Measurements from ENCODE around the gene MXRA7.
A peak's percentile ranks its signal among the peaks of the same experiment; 100 is the strongest.
"Not testable (repeated sequence)": the region's sequence is repeated elsewhere in the genome, so short reads cannot be mapped to it uniquely, and the experiment has no call there.

Gene MXRA7

DNA sequence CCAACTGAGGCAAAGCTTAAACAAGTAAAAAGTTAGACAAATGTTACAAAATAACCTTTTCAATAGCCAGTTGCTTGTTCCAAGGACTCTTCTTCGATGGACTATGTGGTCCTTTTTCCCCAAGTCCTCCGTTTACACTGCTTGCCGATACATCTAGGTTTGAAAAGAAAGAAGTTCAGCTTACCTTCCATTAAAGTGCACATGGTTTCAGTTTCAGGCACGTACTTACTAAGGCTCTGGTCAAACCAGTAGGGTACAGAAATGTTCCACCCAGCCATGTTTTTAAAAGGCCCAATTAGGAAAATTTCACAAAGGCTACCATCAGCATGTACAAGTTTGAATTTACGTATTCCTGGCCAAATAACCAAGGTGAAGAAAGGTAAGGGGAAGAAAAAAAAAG, 24.2 kb upstream of the MXRA7 start:
- DNase-seq, result no peak

DNA sequence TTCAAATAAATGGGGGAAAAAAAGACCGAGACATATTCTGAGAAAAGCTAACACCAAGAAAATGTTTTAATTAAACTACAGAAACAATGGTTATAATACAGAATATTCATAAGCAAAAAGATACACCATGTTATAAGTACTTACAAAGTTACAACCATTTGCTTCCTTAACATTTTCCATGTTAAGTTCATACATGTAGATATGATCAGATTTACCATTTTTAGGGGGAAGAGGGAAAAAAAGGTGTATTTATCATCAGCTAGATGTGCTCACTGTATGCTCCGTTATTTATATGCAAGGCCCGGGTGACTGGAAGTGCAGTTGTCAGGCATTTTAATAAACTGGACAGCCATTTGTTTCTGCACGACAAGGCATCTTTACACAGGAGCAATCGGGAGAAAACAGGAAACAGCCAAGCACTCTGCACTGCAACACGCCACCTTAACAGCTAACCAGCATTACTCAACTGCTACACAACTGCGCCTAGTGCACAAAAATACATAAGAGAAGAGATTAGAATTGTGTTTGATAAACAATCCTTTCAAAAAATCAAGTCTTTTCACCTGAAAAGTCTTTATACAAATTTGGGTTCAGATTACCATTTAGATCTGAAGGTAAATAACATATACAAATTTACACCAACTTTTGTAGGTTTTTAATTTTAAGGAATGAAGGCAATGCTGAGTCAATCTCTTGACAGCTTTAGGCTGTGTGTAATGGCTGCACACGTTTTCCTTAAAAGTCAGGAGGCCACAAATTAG, 23.5 kb upstream of the MXRA7 start:
- DNase-seq, result peak; percentile 50

DNA sequence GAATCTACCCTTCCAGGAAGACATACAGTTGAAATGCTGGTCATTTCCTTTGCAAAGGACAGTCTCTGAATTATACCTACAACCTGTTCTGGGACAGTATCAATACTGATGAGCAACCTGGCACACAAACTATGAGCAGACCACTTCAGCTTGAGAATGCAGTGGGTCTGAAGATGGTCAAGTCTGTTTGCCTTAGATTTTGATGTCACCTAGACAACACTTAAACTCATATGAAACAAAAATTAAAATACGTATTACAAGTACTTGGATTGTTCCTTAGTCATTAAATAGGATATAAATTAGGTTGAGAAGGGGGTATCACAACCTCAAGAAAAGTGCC, 22.8 kb upstream of the MXRA7 start:
- DNase-seq, result no peak

DNA sequence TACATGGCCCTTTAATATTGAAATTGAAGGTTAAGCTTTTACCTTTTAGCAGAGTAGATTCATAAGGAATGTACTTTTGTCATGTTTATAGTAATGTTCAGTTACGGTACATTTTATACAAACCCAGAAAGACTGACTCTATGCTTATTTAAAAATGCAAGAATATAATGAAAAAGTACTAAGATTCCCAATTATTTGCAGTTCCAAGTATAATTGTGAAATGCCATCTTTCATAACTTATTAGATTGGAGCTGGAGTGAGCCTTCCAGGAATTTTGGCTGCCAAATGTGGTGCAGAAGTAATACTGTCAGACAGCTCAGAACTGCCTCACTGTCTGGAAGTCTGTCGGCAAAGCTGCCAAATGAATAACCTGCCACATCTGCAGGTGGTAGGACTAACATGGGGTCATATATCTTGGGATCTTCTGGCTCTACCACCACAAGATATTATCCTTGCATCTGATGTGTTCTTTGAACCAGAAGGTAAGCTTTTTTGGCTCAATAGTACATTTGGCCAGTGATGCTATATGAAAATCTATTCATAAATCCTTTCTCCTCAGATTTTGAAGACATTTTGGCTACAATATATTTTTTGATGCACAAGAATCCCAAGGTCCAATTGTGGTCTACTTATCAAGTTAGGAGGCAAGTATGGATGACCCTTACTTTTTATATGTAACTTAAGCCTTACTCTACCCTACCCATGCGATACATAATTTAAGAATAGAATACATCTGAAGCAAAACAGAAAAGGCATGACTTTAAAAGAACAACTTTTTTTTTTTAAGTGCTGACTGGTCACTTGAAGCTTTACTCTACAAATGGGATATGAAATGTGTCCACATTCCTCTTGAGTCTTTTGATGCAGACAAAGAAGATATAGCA, 22.2 kb upstream of the MXRA7 start:
- DNase-seq, result no peak

DNA sequence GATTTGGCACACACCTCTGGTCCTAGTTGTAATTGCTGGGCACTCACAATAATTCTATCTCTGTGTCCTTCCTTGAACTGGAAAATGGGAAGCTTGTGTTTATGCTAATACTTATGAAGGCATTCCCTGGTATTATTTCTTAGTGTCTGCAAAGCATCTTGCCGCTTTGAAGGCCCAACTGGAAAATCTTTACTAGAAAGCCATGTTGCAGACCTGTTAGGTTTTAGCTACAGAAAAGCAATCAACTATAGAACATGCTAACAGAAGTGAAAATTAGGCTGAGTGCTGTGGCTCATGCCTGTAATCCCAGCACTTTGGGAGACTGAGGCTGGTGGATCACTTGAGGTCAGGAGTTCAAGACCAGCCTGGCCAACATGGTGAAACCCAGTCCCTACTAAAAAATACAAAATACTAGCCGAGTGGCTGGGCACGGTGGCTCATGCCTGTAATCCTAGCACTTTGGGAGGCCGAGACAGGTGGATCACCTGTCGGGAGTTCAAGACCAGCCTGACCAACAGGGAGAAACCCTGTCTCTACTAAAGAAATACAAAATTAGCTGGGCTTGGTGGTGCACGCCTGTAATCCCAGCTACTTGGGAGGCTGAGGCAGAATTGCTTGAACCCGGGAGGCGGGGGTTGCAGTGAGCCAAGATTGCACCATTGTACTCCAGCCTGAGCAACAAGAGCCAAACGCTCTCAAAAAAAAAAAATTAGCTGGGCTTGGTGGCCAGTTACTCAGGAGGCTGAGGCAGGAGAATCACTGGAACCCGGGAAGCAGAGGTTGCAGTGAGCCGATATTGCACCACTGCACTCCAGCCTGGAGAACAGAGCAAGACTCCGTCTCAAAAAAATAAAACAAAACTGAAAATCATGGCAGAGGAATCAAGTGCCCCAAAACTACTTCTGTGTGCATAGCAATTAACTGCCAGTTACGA, 21.3 kb upstream of the MXRA7 start:
- DNase-seq, result not testable (repeated sequence)

DNA sequence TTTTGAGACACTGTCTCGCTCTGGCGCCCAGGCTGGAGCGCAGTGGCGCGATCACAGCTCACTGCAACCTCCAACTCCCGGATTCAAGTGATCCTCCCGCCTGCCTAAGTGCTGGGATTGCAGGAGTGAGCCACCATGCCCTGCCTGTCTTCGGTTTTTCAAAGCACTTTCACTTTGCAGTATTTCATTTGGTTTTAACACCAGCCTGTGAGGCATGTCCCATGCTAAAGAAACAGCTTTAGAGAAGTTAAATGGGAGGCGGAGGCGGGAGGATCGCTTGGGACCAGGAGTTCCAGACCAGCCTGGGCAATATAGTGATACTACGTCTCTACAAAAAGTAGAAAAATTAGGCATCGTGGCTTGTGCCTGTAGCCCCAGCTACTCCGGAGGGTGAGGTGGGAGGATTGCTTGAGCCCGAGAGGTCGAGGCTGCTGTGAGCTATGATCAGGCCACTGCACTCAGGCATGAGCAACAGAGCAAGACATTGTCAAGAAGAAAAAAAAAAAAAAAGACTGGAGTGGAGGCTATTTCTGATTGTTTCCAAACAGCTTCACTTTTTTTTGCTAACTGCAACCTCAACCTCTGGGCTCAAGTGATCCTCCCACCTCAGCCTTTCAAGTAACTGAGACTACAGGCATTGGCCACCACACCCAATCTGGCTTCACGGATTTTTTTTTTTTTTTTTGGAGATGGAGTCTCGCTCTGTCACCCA, 17.1 kb upstream of the MXRA7 start:
- no peak for DNase-seq

DNA sequence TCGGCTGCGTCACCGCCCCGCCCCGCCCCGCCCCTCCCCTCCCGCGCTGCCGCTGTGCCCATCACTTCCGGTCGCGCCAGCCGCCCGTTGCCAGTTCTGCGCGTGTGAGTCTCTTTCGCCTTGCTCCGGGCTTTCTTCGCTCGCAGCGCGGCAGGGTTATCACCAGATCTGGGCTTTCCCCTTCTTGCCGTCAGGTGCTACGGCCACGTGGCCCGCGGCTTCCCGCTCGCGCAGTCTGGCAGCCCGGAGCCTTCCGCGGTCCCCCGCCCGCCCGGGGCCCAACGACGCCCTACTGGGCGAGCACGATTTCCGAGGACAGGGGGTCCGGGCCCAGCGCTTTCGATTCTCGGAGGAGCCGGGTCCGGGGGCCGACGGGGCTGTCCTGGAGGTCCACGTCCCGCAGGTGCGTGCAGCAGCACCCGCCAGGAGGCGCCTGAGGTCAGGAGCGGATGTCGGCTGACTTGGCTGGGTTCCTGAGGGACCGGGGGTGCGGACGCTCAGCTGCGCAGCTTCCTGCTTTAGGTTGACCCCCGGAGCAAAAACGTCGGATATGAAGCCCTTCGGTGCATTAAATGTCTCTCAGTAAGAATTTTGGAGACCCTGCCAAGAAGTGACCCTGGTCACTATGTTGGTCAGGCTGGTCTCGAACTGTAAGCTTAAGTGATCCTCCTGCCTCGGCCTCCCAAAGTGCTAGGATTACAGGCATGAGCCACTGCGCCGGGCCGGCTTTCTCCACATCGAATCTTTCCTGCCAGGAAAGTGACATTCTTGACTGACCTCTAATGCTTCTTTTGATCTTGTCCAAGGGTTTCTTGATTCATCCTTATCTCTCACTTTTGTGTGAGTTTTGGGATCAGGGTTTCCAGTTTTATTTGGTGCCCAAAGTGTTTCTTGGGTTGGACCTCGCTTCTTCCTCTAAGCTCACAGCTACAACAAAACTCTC, 16.3 kb upstream of the MXRA7 start, which contains the start of gene METTL23:
TSS of gene METTL23 (plus strand) at position 64 of the 943 bp plus-strand sequence. CDS start 2,872 bp downstream, outside the sequence.
- DNase-seq, result no peak

DNA sequence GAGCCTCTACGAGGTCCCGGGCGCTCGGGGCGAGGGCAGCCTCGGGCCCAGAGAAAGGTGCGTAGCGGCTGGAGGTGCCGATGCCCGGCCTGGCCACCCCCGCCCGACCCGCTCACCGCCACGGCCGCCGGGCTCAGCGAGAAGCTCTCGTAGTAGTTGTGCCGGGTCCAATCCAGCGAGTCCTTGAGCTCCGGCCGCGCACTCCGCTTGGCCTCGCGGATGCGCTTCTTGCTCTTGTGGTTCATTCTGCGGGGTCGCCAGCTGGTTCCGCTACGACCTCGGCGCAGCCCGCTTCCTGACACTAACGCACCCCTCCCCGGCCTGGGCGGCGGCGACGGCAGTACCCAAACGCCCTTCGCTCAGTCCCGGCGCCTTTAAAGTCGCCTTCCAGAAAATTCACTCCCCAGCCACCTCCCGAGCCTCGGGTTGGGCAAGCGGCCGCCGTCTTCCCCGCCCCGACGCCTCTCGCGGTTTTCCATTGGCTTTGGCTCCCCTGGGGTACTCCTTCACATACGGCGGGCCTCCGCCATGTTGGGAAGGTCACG, 15.5 kb upstream of the MXRA7 start, which contains the start of gene JMJD6:
TSS of gene JMJD6 (minus strand) at position 376 of the 545 bp plus-strand sequence. CDS start at position 245, 131 bp downstream.
- peak; percentile 89 for DNase-seq

DNA sequence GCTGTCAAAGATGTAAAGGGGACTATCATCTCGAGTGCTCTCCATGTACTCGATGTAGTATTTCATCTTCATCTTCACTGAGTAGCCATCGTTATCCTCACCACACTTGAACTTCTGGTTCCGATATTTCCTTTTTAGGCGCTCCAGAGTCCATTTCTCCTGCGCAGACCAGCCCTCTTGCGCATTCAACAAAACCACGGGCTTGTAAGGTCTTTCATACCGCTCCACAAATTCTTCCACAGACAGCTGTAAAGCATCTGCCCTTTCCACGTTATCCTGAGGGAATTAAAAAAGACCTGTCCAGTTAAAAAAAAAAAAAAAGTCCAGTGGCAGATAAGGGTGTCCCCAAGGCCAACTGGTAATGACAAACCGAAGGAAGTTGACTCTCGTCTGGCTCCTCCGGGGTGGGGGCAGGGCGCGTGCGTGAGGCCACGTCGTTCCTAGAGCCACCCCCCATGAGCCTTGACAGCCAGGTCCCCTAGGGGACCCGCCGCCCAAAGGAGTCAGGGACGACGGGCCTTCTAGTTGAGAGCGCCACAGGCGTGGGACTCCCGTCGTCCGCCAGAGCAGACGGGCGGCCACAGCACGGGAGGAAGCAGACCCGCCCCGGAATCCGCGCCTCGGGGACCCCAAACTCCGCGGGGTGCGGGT, 14.9 kb upstream of the MXRA7 start:
- no peak for DNase-seq

DNA sequence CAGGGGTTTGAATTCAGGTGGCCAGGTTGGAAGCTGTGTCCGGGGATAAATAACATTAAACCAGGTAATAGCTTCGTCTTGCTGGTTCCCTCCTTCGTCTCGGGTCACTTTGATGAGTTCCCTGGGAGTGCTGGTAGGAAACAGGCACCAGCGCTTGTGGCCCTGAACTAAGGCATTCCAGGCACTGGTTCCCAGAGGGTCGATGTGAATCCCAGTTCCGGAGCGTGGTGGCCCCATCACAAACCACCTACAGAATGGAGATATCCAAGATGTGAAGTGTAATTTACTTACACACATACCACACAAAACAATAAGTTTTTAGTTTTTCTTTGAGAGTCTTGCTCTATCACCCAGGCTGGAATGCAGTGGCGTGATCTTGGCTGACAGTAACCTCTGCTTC, 13.0 kb upstream of the MXRA7 start:
- no peak for DNase-seq

DNA sequence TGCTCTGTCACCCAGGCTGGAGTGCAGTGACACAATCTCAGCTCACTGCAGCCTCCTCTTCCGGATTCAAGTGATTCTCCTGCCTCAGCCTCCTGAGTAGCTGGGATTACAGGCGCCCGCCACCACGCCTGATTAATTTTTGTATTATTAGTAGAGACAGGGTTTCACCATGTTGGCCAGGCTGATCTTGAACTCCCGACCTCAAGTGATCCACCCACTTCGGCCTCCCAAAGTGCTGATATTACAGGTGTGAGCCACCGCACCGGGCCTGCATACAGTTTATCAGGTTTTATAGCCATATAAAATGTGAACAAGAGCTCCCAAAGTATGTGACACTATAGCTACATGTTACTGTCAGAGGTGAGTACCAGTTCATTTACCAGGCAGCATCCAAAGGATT, 12.2 kb upstream of the MXRA7 start:
- not testable (repeated sequence) for DNase-seq

DNA sequence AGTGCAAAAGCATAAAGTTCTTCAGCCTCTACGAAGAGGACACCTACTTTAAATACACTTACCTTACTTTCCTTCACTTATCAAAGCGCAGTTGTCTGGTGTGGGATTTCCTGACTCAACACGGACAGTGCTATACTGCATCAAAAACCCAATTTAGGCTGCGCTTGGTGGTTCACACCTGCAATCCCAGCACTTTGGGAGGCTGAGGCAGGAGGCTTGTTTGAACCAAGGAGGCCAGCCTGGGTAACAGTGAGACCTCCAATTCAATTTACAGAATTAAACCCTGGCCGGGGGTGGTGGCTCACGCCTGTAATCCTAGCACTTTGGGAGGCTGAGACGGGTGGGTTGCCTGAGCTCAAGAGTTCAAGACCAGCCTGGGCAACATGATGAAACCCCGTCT, 11.5 kb upstream of the MXRA7 start:
- DNase-seq, result no peak

DNA sequence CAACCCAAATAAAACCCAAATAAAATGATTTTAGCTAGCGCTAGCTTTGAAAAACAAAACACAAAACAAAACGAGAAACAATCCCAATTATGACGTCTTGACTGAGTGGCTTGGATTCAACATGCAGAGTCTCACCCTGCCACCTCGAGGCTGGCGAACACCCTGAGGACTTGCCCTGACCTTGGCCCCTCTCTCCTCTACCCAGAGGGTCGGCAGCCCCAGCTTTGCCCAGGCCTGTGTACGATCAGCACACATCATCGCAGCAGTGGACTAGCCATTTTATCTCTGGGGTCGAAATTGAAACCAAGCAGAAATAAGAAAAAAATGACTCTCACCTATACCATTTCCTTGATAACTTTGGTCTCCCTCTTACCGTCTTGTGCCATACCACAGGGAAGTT, 10.7 kb upstream of the MXRA7 start:
- DNase-seq, result no peak

DNA sequence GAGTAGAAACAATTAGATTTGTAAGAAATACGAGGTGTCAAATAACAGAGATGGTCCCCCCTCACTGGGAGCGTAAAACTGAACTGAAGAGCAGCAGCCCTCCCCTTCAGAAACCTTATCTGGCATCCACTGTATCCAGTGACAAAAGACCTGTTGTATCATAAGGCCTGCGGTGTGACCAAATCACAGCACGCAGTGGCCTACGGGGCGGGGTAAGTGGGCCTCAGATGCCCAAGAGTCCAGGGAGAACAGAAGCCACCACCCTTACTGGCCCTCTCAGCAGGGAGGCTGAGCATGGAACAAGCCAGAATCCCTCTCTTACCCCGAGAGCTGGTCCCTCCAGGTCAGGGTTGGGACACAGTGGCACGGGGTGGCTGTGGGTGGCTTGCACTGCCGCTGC, 10.2 kb upstream of the MXRA7 start:
- DNase-seq, result no peak

DNA sequence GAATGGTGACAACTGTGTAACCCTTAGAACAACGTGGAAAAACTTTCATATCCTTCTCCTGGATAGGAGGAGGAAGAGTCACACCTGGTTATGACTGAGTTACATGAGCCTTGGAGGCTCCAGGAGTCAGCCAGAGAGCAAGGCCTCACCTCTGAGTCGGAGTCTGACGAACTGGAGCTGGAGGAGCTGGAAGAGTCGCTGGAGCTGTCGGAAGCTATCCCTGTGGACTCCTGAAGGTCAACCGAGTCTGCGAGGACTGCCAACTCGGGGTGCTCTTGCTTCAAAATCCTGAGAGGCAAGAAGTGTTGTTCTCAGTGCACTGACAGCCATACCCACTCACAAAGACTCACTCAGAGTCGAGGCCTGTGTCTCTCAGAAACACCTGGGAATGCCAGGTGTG, 9.4 kb upstream of the MXRA7 start:
- DNase-seq, result no peak

DNA sequence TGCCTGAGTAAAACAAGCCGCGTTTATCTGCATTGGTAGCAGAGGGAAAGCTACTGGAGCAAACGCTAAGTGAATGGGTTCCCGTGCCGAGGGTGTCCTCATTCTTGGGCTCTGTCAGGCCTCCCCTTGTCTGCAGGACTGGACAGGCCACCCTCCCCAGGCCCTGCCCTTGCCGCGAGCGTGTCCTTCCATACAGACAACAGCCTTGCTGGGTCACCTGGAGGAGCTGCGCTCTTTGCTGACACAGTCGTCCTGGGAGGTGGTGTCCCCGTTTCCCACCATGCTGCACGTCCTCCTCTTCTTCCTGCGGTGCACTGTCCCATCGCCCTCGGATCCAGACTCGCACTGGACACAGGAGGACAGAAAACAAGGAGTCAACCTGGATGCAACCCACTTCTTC, 7.8 kb upstream of the MXRA7 start:
- no peak for DNase-seq

DNA sequence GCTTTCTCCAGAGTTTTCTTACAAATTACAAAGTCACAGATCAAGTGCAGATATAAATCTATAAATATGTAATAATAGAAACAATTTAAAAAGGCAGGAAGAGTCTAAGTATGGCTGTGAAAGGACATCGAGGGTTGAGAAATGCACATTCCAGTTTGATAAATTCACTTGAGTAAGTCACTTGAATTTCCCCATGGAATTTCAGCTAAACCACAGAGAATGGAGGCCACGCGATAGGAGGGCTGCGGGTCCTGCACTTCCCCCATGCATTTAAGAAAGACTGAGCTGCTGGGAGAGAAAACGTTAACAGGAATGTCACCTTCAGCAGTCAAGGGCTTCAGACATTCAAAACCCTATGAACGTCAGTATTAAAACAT, 6.1 kb upstream of the MXRA7 start:
- no peak for DNase-seq

DNA sequence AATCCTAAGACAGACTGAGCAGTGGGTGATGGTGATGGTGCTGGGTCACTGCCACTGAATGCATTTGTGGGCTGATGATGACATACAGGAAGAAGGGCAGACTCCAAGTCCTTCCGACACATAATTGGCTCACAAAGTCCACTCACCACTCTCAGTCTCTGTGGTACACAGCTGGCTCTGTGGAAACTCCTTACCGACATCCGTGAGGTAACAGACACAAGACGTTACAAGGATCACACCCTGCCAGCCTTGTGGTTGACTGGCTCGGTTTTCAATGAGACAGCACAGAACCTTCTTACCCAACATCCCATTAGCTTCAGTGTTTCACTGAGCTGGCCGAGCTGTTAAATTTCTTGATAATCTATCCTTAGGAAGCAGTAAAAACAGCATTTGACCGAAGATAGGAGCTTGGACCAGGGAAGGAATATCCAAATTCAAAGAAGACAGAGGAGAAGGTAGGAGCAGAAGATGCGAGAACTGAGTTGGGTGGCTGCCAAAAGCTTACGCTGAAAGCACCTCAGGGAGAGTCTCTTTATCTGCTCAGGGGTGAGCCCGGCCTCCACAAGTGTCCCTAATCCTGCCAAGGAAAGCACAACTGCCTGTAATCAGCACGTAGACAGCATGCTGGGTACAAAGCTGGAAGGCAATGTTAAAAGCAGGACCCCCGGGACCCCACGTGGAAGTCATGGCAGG, 5.5 kb upstream of the MXRA7 start:
- peak; percentile 99 for DNase-seq

DNA sequence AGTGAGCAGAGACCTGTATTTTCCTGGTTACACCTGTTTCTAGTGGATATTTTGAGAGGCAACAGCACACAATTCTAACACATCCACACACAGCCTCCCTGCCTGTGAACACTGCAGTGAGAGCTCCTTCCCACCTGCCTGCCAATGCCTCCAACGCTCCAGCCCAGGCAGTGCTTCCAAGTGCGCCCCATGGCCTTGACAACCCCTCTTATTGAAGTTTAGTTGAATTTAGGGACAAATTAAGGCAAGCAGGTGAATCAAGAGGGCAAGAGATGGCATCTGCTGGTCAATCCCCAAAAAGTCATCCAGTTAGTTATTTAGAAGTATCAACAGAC, 4.7 kb upstream of the MXRA7 start:
- DNase-seq, result no peak
